Lower leg skin (tissue), 4 donors: ENCODE measurements around the gene DOK5. TPM values are rescaled to one million over a fixed set of nuclear protein-coding genes. Genes with fewer than 3 reads are reported as not detected.

ENCODE experiments used
- DNase-seq, 2 donors: peaks; one replicate each; pipeline ENCODE4 v3.0.0-alpha.2; 2019; ENCODE audit warnings: low spot score in 2 of 2
- H3K4me3 ChIP-seq: fragments of 200-600 bp; sonication (generic); 2 replicates; pipeline ENCODE4 v1.5.1; 2017; ENCODE audit warnings: mild to moderate bottlenecking, low read depth; ENCODE audit not compliant: poor library complexity, severe bottlenecking
- CTCF ChIP-seq, 3 donors: fragments of 450-650 bp; IDR thresholded peaks; one replicate each; pipeline ENCODE4 v1.5.1; 2016; ENCODE audit warnings: antibody characterized with exemption in 3 of 3, mild to moderate bottlenecking in 3 of 3, moderate library complexity in 2 of 3
- POLR2A ChIP-seq, 2 donors: fragments of 450-650 bp; IDR thresholded peaks; one replicate each; pipeline ENCODE4 v1.6.1; 2016 to 2017; ENCODE audit warnings: antibody characterized with exemption in 2 of 2, mild to moderate bottlenecking in 1 of 2, moderate library complexity in 1 of 2
- whole genome bisulfite sequencing, 2 donors: methylation state at CpG; one replicate each; pipeline ENCODE4 v1.1.5; 2018; 5-methylcytosine and 5-hydroxymethylcytosine counted together
- intact Hi-C: fragments of 100-400 bp; cut with DNase I; formaldehyde crosslinking; loops from one replicate; pipeline ENCODE4 v1.15.0; 2023; ENCODE audit warnings: low total_unique reads
- total RNA-seq, 4 donors: library from RNA; depleted of rRNA; stranded (reverse); fragments of >200 nt; gene quantifications; one replicate each; pipeline ENCODE4 v1.1.0, GENCODE V29; 2016

DOK5 gene
- total RNA-seq, 4 donors from 2014 or later, result 0.23 to 1.3 (median 1.2) TPM; not detected in 1

- no peak overlapping the region for H3K4me3 ChIP-seq
- 39 to 40% methylated on average over 20 of the region's 20 CpGs for WGBS, 2 donors
- no peak for DNase-seq
- intact Hi-C loops, result no loop called here
- no peak for TF ChIP-seq CTCF (IDR thresholded peaks at IDR 0.05)
Observed at GRCh38 chr20:54622333-54623295, 147.2 kb downstream of the DOK5 start.

GRCh38 chr20:54623991-54624569 is 148.7 kb downstream of the DOK5 start:
- WGBS, 2 donors, result 68 to 71% methylated on average over 5 of the region's 5 CpGs
- no peak for DNase-seq

GRCh38 chr20:54624706-54625390 is 149.5 kb downstream of the DOK5 start:
- TF ChIP-seq CTCF (IDR thresholded peaks at IDR 0.05) (no peak), POLR2A (IDR thresholded peaks at IDR 0.05) (no peak)
- WGBS, 2 donors, result 18 to 29% methylated on average over 7 of the region's 7 CpGs
- intact Hi-C loops, result no loop called here
- no peak overlapping the region for H3K4me3 ChIP-seq
- no peak for DNase-seq

More at GRCh38 chr20:54623991-54624569, 148.7 kb downstream of the DOK5 start:
- TF ChIP-seq POLR2A (IDR thresholded peaks at IDR 0.05) (no peak), CTCF (IDR thresholded peaks at IDR 0.05) (no peak)
- no peak overlapping the region for H3K4me3 ChIP-seq
- intact Hi-C loops, result no loop called here

- DNase-seq, result no peak
- intact Hi-C loops, result no loop called here
- TF ChIP-seq POLR2A (IDR thresholded peaks at IDR 0.05), result no peak
- no peak for TF ChIP-seq CTCF (IDR thresholded peaks at IDR 0.05)
- no peak overlapping the region for H3K4me3 ChIP-seq
- 28 to 43% methylated on average over 1 of the region's 1 CpG for WGBS, 2 donors
Observed at GRCh38 chr20:54625497-54625896, 150.1 kb downstream of the DOK5 start.

GRCh38 chr20:54626126-54626525 is 150.7 kb downstream of the DOK5 start:
- no peak for DNase-seq
- 90 to 95% methylated on average over 5 of the region's 5 CpGs for WGBS, 2 donors
- TF ChIP-seq CTCF (IDR thresholded peaks at IDR 0.05) (no peak), POLR2A (IDR thresholded peaks at IDR 0.05) (no peak)
- no peak overlapping the region for H3K4me3 ChIP-seq
- intact Hi-C loops, result no loop called here
